NCI-H1417 (cell line): ENCODE measurements around the gene ZDHHC24.
"Not testable (repeated sequence)": the region's sequence is repeated elsewhere in the genome, so short reads cannot be mapped to it uniquely, and the experiment has no call there.

Source experiments
- DNase-seq, 3 experiments: peaks; one replicate each; lab custom pipeline; 2025; lab: John Stamatoyannopoulos, UW

The ZDHHC24 gene, protein sequence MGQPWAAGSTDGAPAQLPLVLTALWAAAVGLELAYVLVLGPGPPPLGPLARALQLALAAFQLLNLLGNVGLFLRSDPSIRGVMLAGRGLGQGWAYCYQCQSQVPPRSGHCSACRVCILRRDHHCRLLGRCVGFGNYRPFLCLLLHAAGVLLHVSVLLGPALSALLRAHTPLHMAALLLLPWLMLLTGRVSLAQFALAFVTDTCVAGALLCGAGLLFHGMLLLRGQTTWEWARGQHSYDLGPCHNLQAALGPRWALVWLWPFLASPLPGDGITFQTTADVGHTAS

GRCh38 chr11:66545701-66546367, at the start of gene ZDHHC24:
ZDHHC24 (minus strand) TSS chr11:66546048; CDS start chr11:66546003, 45 bp downstream.
- DNase-seq: peak; percentile 96 to 98 (median 97)

GRCh38 chr11:66595245-66595904, 49.5 kb upstream of the ZDHHC24 start:
- no peak for DNase-seq

DNA sequence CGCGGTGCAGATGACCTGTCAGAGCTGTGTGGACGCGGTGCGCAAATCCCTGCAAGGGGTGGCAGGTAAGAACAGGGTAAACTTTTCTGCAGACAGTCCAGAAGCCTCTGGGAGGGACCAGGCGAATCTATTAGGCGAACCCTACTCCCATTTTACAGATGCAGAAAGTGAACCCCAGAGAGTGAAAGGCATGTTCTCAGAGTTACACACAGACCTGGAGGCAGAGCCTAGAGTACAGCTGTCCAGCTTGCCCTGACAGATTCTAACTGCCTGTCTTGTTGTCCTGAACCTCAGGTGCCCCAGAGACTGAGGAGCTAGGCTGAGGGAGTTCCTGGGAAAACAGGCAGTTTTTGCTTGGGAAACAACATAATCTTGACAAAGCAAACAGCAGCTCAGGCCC, 47.8 kb upstream of the ZDHHC24 start:
- no peak for DNase-seq

- no peak for DNase-seq
Measured at GRCh38 chr11:66593303-66593635, 47.4 kb upstream of the ZDHHC24 start.

- DNase-seq: peak; percentile 94 to 97 (median 95)
Measured at GRCh38 chr11:66592457-66593302, 46.8 kb upstream of the ZDHHC24 start, which contains the start of the genes CCDC87 and CCS. CCDC87 (minus strand) TSS chr11:66593063; CDS start chr11:66593015, 48 bp downstream. CCS (plus strand) TSS chr11:66593185; CDS start chr11:66593262, 77 bp downstream.

DNA sequence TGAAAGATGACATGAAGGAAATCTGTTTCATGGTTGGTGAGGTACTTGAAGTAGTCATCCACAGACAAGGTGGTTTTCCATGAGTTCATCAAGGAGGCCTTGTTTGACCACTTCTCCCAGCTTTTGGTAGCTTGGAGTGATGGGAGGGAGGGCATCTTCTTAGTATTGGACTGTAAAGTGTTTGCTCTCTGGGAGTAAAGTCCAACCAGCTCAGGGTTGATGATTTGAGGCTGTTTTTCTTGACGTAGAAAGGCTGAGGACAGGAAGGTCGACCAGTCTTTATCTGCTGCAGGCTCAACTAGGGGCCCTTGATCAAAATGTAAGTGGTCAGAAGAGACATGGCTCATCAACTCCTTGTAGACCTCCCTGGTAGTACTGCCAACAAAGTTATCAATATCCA, 45.3 kb upstream of the ZDHHC24 start:
- no peak for DNase-seq

GRCh38 chr11:66589996-66590675, 44.3 kb upstream of the ZDHHC24 start:
- DNase-seq: no peak

DNA sequence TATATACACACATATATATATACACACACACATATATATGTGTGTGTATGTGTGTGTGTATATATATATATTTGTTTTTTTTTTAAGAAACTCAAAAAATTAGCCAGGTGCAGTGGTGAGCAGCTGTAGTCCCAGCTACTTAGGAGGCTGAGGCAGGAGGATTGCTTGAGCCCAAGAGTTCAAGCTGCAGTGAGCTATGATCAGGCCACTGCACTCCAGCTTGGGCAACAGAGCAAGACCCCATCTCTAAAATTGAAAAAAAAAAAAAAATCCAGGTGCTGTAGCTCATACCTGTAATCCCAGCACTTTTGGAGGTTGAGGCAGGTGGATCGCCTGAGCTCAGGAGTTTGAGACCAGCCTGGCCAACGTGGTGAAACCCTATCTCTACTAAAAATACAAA, 43.5 kb upstream of the ZDHHC24 start:
- DNase-seq: not testable (repeated sequence)

DNA sequence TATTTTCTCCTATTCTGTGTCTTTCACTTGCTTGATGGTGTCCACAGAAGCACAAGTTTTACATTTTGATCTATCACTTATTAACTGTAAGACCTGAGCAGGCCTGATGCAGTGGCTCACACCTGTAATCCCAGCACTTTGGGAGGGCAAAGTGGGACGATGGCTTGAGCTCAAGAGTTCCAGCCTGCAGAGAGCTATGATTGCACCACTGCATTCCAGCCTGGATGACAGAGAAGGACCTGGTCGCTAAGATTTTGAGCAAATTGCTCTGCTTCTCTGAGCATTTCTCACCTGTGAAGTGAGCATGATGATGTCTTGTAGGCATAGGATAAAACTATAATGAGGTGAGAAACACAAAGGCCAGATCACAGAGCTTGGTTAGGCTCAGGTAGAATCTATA, 40.3 kb upstream of the ZDHHC24 start:
- no peak for DNase-seq

- DNase-seq: not testable (repeated sequence)
Measured at GRCh38 chr11:66585447-66585846, 39.6 kb upstream of the ZDHHC24 start.

DNA sequence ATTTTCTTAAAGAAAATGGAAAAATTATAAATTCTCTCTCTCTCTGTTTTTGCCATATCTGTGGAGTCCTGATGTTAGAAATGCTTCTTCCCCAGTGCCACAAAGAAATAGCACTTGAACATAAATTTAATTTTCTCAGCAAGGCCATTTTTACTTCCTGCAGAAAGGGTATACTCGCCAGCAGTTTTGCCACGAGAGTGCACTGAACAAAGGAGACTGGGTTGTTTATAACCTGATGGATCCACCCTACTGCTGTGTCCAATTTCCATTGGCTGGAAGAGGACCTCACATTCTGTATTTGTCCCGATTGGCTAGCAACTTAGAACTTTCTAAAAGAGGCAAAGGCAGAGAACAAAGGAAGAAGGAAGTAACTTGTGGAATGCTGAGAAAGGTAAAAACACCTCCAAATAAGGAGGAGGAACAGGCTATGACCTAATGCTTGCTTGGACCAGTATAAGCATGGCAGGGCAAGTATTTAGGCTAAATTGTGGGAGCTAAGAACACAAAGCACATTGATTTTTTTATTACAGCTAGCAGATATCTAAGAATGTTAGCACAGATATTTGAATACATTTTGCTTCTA, 36.8 kb upstream of the ZDHHC24 start:
- not testable (repeated sequence) for DNase-seq

DNA sequence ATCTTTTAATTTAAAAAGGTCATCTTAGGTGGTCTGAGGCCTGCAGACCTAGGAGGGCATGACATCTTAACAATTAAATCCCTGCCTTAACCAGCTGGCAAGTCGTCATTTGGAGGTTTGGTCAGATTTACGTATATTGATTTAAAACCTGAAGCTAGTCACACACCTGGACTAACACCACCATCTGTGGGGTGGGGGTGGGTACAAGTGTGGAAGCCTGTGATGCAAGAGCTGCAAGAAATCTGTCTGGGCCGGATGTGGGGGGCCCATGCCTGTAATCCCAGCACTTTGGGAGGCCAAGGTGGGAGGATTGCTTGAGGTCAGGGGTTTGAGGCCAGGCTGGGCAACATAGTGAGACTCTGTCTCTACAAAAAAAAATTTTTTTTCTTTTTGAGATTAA, 35.4 kb upstream of the ZDHHC24 start:
- no peak for DNase-seq

- DNase-seq: no peak
Measured at GRCh38 chr11:66580803-66581202, 35.0 kb upstream of the ZDHHC24 start.

DNA sequence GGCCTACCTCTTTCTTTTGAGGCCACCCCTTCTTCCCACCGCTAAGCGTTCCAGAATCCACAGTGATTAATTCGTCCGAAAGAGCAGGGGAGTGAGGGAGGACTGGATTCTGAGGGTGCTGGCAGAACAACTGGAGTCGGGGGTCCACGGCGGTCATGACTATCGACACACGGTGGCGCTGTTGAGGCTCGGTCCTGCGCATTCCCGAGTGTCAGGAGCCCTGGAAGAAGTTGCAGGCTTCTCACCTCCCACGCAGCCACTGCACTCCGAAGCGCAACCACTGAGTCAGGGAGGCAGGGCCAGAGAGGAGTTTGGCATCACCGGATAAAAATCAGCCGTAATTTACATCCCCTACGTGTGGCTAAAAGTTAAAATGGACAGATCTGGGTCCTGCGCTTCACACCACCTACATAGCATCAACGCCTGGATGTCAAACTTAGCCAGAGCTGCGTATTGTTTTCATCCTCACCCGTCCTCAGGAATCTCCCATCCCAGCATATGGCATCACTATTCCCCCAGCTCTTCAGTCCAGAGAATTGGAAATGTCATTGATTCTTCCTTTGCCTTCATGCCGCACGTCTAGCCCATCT, 33.3 kb upstream of the ZDHHC24 start:
- DNase-seq: peak; percentile 22 to 68 (median 57)

GRCh38 chr11:66570850-66571180, 25.0 kb upstream of the ZDHHC24 start:
- no peak for DNase-seq

DNA sequence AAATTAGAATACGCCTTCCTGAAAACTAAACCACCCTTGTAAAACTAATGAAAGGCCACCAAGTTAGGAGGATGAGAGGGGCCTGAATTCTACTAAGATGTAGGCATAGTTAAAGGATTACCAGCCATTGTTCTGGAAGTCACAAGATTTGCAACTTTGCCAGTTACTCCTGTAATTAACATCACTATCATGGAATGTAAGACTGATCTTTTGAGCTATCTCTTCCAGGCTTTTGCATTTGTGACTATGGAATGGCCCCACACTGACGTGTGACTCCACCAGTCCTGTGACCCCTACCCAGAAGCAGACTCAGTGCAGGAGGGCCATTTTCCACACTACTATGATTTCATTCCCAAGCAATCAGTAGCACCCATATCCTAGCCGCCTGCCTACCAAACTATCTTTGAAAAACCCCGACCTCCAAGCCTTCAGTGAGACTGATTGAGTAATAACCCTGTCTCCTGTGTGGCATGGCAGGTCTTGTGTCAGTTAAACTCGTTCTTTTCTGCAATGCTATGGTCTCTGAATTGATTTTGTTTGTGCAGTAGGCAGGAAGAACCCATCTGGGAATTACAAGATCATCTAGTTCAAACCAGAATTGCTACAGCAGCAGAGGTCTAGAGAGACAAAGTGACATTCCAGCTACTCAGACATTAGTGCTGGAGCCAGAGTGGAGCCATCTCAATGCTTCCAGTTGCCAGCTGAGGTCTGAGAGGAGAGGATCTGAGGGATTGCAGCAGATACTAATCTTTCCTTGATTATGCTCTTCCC, 24.4 kb upstream of the ZDHHC24 start:
- DNase-seq: no peak

GRCh38 chr11:66569076-66569475, 23.2 kb upstream of the ZDHHC24 start:
- DNase-seq: no peak

GRCh38 chr11:66568124-66568916, 22.5 kb upstream of the ZDHHC24 start, which contains the start of gene CTSF:
CTSF (minus strand) TSS chr11:66568606; CDS start chr11:66568486, 120 bp downstream.
- DNase-seq: peak; percentile 87 to 98 (median 97)

GRCh38 chr11:66567787-66568123, 21.9 kb upstream of the ZDHHC24 start:
- DNase-seq: no peak
